HepG2 (cell line): ENCODE measurements around the gene ANKRD40. TPM values are rescaled to one million over a fixed set of nuclear protein-coding genes. Genes with fewer than 3 reads are reported as not detected.
A peak's percentile ranks its signal among the peaks of the same experiment; 100 is the strongest.

Experiments
- ARID5B ChIP-seq: IDR thresholded peaks from 2 replicates; pipeline ENCODE4 v1.4.0; 2020; ENCODE audit warnings: mild to moderate bottlenecking, missing genetic modification reagents
- ARNT ChIP-seq: fragments of 450-650 bp; IDR thresholded peaks from 2 replicates; pipeline ENCODE4 v1.6.1; 2017
- FLYWCH1 ChIP-seq: sonication (generic); formaldehyde crosslinking; IDR thresholded peaks from 2 replicates; pipeline ENCODE4 v1.8.1; 2023; ENCODE audit warnings: mild to moderate bottlenecking, missing genetic modification reagents
- FOXM1 ChIP-seq: sonication (generic); formaldehyde crosslinking; IDR thresholded peaks from 2 replicates; pipeline ENCODE4 v1.5.0; 2020; ENCODE audit warnings: missing genetic modification reagents
- GZF1 ChIP-seq: sonication (generic); formaldehyde crosslinking; IDR thresholded peaks from 2 replicates; pipeline ENCODE4 v1.5.1; 2020; ENCODE audit warnings: mild to moderate bottlenecking, missing genetic modification reagents
- HNRNPK ChIP-seq: fragments of 200-400 bp; formaldehyde crosslinking; IDR thresholded peaks from 2 replicates; pipeline ENCODE4 v1.6.1; 2018; ENCODE audit warnings: low read length, low read depth, moderate library complexity, mild to moderate bottlenecking; ENCODE audit not compliant: poor library complexity, severe bottlenecking
- LCORL ChIP-seq, 2 experiments: fragments of 450-650 bp in 1 of 2; sonication (generic) in 1 of 2; formaldehyde crosslinking in 1 of 2; IDR thresholded peaks; 2 replicates each; pipeline versions ENCODE4 v1.5.0 to v1.6.1; 2017 to 2020; ENCODE audit warnings: antibody characterized with exemption in 1 of 2, missing genetic modification reagents in 1 of 2
- MTERF4 ChIP-seq: sonication (generic); formaldehyde crosslinking; IDR thresholded peaks from 2 replicates; pipeline ENCODE4 v1.8.0; 2023; ENCODE audit warnings: mild to moderate bottlenecking, missing genetic modification reagents
- PHF8 ChIP-seq: sonication (generic); formaldehyde crosslinking; IDR thresholded peaks from 2 replicates; pipeline ENCODE4 v1.5.0; 2020; ENCODE audit warnings: missing genetic modification reagents
- PLSCR1 ChIP-seq: sonication (generic); formaldehyde crosslinking; IDR thresholded peaks from 2 replicates; pipeline ENCODE4 v1.5.0; 2020; ENCODE audit warnings: missing genetic modification reagents, mild to moderate bottlenecking, borderline replicate concordance
- RFX3 ChIP-seq: IDR thresholded peaks from 2 replicates; pipeline ENCODE4 v1.6.1; 2016; ENCODE audit warnings: missing biosample characterization, missing genetic modification reagents
- RFXAP ChIP-seq: sonication (generic); formaldehyde crosslinking; IDR thresholded peaks from 2 replicates; pipeline ENCODE4 v1.4.0; 2020; ENCODE audit warnings: missing genetic modification reagents, borderline replicate concordance
- ZGPAT ChIP-seq: IDR thresholded peaks from 2 replicates; pipeline ENCODE4 v1.6.1; 2016; ENCODE audit warnings: mild to moderate bottlenecking
- ZNF17 ChIP-seq: sonication (generic); formaldehyde crosslinking; IDR thresholded peaks from 2 replicates; pipeline ENCODE4 v1.5.0; 2020; ENCODE audit warnings: mild to moderate bottlenecking, missing genetic modification reagents
- ZSCAN12 ChIP-seq: sonication (generic); formaldehyde crosslinking; IDR thresholded peaks from 2 replicates; pipeline ENCODE4 v1.9.0; 2021; ENCODE audit warnings: mild to moderate bottlenecking, missing genetic modification reagents
- polyA plus RNA-seq, 8 experiments: library from polyadenylated mRNA; depleted of rRNA in 3 of 8; stranded (reverse) in 7 of 8; unstranded in 1 of 8; fragments of >200 nt; fragmentation: Illumina TruSeq in 4 of 8; extraction: Trizol in 4 of 8; gene quantifications; 2 replicates each; pipeline versions ENCODE4 v1.2.1 to v1.2.3, GENCODE V29; 2011 to 2016; ENCODE audit warnings: low read depth in 4 of 8, missing spikeins in 1 of 8, mixed read lengths in 1 of 8; ENCODE audit not compliant: insufficient read depth in 1 of 8
- total RNA-seq, 5 experiments: library from RNA; depleted of rRNA; stranded (reverse); fragments of >200 nt; fragmentation: Illumina TruSeq; extraction: Trizol; gene quantifications; 2 replicates each; pipeline ENCODE4 v1.2.3, GENCODE V29; 2016; ENCODE audit warnings: low read depth in 1 of 5
- TF ChIP-seq, protein P1 (sequence below): sonication (generic); formaldehyde crosslinking; IDR thresholded peaks from 2 replicates; pipeline ENCODE4 v1.8.0; 2022; ENCODE audit warnings: mild to moderate bottlenecking, missing genetic modification reagents; ENCODE audit not compliant: insufficient replicate concordance
- TF ChIP-seq, protein P2 (sequence below): sonication (generic); formaldehyde crosslinking; conservative IDR thresholded peaks from 2 replicates; pipeline ENCODE4 v1.4.0; 2020; ENCODE audit warnings: missing genetic modification reagents

ANKRD40 gene
- total and polyA plus RNA-seq, 2 of the 13 experiments (the other 11 are each of a cell fraction or from before 2014, with no cell fraction given), result 35.0 to 46.4 TPM

DNA sequence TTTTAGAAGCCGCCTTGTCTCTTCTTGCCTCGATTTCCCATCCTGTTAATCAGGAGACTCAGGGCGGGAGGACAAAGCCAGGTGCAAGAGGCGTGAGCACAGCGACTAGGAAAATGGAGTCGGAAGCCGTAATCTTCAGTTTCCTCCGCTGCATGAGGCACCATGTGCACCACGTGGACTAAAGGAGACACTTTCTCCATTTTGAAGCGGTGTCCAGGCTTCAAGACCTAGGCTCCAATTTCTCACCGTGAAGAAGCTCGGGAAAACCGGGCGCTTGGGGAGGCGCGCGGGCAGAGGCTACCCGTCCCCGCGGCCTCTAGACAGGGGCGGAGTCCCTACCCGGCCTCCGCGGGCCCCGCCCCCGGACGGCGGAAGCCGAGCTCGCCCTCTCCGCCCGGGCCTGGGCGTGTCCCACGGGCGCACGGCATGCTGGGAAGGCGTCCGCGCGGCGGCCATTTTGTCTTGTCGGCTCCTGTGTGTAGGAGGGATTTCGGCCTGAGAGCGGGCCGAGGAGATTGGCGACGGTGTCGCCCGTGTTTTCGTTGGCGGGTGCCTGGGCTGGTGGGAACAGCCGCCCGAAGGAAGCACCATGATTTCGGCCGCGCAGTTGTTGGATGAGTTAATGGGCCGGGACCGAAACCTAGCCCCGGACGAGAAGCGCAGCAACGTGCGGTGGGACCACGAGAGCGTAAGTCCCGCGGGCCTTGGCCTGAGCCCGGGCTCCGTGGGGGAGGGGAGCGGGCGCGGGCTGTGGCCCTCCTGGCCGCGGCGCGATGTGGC lies 11.6 kb upstream of the ANKRD40 start, which contains the start of gene LUC7L3 (continued):
- TF ChIP-seq, protein P1, sequence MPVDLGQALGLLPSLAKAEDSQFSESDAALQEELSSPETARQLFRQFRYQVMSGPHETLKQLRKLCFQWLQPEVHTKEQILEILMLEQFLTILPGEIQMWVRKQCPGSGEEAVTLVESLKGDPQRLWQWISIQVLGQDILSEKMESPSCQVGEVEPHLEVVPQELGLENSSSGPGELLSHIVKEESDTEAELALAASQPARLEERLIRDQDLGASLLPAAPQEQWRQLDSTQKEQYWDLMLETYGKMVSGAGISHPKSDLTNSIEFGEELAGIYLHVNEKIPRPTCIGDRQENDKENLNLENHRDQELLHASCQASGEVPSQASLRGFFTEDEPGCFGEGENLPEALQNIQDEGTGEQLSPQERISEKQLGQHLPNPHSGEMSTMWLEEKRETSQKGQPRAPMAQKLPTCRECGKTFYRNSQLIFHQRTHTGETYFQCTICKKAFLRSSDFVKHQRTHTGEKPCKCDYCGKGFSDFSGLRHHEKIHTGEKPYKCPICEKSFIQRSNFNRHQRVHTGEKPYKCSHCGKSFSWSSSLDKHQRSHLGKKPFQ (CRISPR knock-in tag), result no peak
- TF ChIP-seq HNRNPK (peak; percentile 77), FLYWCH1 (no peak), GZF1 (peak; percentile 62; the same call in 1 of the 2 replicates), PHF8 (peak; percentile 99), FOXM1 (CRISPR knock-in tag) (no peak), MTERF4 (peak; percentile 96), ARNT (no peak), RFXAP (CRISPR knock-in tag) (0 out of 2 replicates have a peak, but pooled peaks have one; percentile 88), LCORL (IDR thresholded peaks at IDR 0.05) (peak; percentile 72), LCORL (CRISPR knock-in tag; IDR thresholded peaks at IDR 0.05) (peak; percentile 82), ZGPAT (CRISPR knock-in tag) (peak; percentile 99), ZNF17 (CRISPR knock-in tag) (0 out of 2 replicates have a peak, but pooled peaks have one; percentile 84), RFX3 (CRISPR knock-in tag) (no peak), PLSCR1 (0 out of 2 replicates have a peak, but pooled peaks have one; percentile 89), ZSCAN12 (peak; percentile 83; the same call in 1 of the 2 replicates), ARID5B (CRISPR knock-in tag) (peak; percentile 69)
- TF ChIP-seq, protein P2, sequence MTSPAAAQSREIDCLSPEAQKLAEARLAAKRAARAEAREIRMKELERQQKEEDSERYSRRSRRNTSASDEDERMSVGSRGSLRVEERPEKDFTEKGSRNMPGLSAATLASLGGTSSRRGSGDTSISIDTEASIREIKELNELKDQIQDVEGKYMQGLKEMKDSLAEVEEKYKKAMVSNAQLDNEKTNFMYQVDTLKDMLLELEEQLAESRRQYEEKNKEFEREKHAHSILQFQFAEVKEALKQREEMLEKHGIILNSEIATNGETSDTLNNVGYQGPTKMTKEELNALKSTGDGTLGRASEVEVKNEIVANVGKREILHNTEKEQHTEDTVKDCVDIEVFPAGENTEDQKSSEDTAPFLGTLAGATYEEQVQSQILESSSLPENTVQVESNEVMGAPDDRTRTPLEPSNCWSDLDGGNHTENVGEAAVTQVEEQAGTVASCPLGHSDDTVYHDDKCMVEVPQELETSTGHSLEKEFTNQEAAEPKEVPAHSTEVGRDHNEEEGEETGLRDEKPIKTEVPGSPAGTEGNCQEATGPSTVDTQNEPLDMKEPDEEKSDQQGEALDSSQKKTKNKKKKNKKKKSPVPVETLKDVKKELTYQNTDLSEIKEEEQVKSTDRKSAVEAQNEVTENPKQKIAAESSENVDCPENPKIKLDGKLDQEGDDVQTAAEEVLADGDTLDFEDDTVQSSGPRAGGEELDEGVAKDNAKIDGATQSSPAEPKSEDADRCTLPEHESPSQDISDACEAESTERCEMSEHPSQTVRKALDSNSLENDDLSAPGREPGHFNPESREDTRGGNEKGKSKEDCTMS (CRISPR knock-in tag), result no peak
